Endometrial microvascular endothelial cells (primary cell): ENCODE data around the gene MAL. TPM values are rescaled to one million over a fixed set of nuclear protein-coding genes. Genes with fewer than 3 reads are reported as not detected.

Source experiments
- in situ Hi-C: cut with HindIII; loops from 2 replicates; pipeline ENCODE4 v1.10.0; 2017; ENCODE audit warnings: low sequenced_read_pairs, low pct_unique_long_range_greater_than_20kb; ENCODE audit errors: inconsistent ontology term
- total RNA-seq: library from RNA; depleted of rRNA; stranded (reverse); fragments of >200 nt; gene quantifications from one replicate; pipeline ENCODE4 v1.2.3, GENCODE V29; 2015; ENCODE audit errors: inconsistent ontology term

The MAL gene
- total RNA-seq, 1 donor from 2014 or later, result not detected

DNA sequence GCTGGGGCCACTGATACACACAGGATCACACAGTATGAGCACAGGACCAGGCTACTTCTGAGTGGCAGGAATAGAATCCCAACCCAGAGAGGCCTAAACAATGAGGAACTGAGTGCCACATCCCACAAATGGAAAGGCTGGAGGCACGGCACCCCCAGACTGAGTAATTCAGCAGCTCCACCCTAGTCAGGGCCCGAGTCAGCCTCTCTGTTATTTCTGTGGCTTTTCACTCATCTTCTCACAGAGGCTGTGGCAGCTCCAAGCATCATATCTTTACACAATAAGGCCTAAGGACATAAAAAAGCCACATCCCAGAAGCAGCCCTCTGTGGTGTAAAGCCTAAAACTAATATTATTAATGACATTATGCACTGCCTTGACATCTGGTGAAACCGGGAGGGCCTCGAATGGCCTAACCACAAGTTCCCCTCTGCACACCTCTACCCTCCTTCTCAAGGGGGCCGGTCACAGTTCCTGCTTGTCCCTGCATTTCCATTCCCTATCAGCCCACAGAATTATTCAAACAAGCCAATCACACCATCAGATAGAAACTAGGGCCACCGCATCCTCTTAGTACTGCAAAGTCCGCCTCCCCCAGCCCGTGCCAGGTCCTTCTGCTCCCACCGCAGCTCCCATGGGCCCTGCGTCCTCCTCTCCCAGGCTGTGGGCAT, 12.5 kb upstream of the MAL start:
- in situ Hi-C loops, result no loop called here

DNA sequence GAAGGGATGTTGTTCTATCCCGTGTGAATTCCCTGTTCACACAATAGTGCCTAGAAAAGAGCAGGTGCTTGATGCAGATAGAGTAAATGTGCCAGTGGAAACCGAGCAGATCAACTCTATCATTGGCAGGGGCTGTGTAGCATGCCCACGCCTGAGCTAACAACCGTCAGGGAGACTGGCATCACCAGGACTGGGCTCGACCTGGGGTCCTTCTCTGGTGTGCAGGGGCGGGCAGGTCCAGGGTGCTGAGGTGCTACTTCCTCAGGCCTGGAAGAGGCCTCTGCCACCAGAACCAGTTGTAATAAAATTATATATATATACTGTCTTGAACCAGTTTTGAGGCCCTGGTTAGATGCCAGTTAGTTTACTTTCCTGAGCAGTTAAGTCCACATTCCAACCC, 11.8 kb upstream of the MAL start:
- in situ Hi-C loops, result no loop called here

DNA sequence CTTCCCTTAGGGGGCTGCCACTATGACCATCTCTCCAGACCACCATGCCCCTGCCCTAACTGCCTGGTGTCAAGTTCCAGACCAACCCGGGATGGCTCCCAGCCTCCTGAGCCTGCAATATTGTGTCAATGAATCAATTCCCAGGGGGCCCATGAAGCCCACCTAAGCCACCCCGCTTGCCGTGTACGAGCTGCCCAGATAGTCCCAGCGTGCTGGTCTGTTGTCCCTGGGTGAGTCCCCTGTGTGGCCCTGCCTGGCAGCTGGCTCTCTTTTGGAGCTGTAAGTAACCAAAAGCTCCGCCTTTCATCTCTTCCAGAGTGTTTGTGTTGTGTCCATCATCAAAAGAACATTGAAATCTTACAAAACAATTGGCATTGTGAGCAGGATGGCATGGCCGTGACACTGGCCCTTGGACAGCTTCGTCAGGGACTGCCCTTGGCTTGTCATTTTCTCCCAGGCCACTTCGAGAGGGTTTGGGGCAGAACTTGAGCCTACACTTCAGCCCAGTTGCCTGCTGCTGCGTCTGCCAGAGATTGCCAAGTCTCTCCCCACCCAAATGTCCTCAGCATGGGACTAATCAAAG, 11.3 kb upstream of the MAL start:
- in situ Hi-C loops, result no loop called here

- in situ Hi-C loops, result no loop called here
Measured at GRCh38 chr2:95015261-95015912, 10.1 kb upstream of the MAL start.

- in situ Hi-C loops, result no loop called here
Measured at GRCh38 chr2:95016616-95017015, 8.9 kb upstream of the MAL start.

GRCh38 chr2:95017071-95017501, 8.4 kb upstream of the MAL start:
- in situ Hi-C loops, result no loop called here

DNA sequence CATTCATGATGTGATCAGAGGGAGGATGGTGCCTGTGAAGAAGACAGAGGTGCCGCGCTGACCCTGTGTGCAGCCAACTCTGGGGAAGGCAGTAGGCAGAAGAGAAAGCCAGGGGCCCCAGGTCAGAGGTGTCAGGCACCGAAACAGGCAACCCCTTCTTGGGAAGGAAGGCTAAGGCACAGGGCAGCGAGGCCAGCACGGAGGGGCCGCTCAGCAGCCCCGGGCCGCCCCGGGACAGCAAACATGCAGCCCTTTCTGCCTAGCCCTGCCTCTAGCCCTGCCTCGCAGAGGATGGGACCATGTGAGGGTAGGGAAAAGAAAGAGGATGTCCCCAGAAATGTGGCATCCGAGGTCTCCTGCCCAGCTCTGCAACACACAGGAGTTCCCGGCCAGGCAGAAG, 7.7 kb upstream of the MAL start:
- in situ Hi-C loops, result no loop called here

GRCh38 chr2:95018301-95018700, 7.2 kb upstream of the MAL start:
- in situ Hi-C loops, result no loop called here

DNA sequence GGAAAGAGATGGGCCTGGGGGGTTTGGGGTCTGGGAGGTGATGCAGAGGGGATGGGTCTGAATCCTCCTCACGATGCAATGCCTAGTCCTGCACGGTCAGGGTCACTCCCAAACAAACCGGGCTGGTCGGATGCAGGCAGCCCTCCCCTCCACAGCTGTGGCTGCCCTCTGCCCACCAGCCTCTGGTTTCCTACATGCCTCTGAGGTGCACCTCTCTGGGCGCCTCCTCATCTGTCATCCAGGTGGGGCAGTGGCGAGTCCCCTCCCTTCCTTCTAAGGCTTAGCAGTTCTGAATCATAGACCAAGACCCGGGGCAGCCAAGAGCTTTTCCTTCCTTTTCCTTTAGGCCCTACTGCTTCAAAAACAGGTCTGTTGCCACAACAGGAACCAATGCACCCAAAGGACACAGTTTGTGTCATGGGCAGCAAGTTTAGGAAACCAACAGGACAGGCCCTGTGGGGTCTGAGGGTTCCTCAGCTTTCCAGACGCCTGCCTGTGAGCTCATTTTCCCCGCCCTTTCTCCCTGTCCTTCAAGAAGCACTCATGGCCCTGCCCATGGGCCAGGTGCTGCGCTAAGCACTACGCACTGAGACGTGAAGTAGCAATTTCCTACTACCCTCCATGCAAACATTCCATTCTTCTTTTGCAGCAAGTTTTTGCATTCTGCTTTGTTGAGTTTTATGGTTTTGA, 6.5 kb upstream of the MAL start:
- in situ Hi-C loops, result no loop called here

GRCh38 chr2:95019572-95019971, 5.9 kb upstream of the MAL start:
- in situ Hi-C loops, result no loop called here

- in situ Hi-C loops, result no loop called here
Measured at GRCh38 chr2:95020275-95021022, 5.1 kb upstream of the MAL start.

DNA sequence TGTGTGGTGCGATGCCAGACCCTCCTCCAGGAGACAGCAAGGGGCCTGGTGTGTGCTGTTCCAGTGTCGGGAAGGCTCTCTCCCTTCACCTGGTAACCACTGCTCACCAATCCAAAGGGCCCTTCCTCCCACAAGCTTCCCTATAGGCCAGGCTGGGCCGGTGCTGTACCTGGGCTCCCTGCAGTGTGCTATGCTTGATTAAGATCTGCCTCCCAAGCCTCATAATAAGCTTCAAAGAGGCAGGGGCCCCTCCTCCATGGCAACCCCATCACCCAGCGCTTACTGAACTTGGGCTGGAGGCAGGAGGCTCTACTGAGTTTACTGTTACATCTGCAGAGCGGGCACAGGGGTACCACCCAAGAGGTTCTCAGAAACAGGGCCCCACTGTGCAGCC, 4.5 kb upstream of the MAL start:
- in situ Hi-C loops, result no loop called here

GRCh38 chr2:95021847-95022246, 3.7 kb upstream of the MAL start:
- in situ Hi-C loops, result no loop called here

GRCh38 chr2:95022309-95023221, 2.9 kb upstream of the MAL start:
- in situ Hi-C loops, result no loop called here

GRCh38 chr2:95023222-95023597, 2.3 kb upstream of the MAL start:
- in situ Hi-C loops, result no loop called here

GRCh38 chr2:95024371-95024770, 1.1 kb upstream of the MAL start:
- in situ Hi-C loops, result no loop called here

DNA sequence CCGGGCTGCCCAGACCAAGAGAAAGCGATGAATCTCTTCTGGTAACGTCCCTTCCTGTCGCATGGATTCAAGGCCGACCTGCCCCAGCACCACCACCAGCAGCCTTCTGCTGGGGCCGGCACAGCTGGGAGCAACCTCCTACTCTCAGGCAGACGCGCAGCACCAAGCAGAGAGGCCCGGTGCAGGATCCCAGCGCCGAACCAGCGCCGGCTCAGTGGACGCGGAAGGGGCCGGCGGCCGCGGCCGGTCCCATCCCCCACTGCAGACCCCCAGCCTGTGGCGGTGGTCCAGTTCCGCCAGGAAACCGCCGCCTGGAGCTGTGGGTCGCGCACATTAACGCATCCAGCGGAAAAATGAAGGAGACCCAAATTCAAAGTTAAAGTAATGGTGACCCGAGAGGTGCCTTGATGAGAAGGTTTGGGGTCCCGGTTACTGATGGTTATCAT, 525 bp upstream of the MAL start:
- in situ Hi-C loops, result no loop called here
